Fibroblast of lung (primary cell): Measurements from ENCODE around the gene RSPO1.
"Not testable (repeated sequence)": the region's sequence is repeated elsewhere in the genome, so short reads cannot be mapped to it uniquely, and the experiment has no call there.

Experiments
- EZH2 ChIP-seq: IDR thresholded peaks from 2 replicates; pipeline ENCODE4 v1.5.1; 2012; ENCODE audit warnings: low read length, control low read depth, mild to moderate bottlenecking; ENCODE audit errors: missing control alignments
- TF ChIP-seq, protein P1 (sequence below), 2 donors: IDR thresholded peaks in 1 of 2; conservative IDR thresholded peaks in 1 of 2; 1 replicate in 1 of 2; 2 replicates in 1 of 2; pipeline ENCODE4 v1.5.1; 2011 to 2012; ENCODE audit warnings: low read length in 2 of 2, control low read depth in 1 of 2, inconsistent platforms in 1 of 2, low read depth in 1 of 2, mild to moderate bottlenecking in 1 of 2

DNA sequence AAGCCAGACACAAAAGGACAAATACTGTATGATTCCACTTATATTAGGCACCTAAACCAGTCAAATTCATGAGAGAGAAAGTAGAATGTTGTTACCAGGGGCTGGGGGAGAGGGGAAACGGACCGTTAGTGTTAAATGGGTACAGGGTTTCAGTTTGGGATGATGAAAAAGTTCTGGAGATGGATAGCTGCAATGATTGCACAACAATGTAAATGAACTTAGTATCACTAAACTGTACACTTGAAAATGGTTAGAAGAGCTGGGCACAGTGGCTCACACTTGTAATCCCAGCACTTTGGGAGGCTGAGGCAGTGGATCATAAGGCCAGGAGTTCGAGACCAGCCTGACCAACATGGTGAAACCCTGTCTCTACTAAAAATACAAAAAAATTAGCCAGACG is 50.1 kb downstream of the RSPO1 start:
- TF ChIP-seq, protein P1, sequence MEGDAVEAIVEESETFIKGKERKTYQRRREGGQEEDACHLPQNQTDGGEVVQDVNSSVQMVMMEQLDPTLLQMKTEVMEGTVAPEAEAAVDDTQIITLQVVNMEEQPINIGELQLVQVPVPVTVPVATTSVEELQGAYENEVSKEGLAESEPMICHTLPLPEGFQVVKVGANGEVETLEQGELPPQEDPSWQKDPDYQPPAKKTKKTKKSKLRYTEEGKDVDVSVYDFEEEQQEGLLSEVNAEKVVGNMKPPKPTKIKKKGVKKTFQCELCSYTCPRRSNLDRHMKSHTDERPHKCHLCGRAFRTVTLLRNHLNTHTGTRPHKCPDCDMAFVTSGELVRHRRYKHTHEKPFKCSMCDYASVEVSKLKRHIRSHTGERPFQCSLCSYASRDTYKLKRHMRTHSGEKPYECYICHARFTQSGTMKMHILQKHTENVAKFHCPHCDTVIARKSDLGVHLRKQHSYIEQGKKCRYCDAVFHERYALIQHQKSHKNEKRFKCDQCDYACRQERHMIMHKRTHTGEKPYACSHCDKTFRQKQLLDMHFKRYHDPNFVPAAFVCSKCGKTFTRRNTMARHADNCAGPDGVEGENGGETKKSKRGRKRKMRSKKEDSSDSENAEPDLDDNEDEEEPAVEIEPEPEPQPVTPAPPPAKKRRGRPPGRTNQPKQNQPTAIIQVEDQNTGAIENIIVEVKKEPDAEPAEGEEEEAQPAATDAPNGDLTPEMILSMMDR (conservative IDR thresholded peaks at IDR 0.05 in 1 of 2, IDR thresholded peaks at IDR 0.05 in 1 of 2; ENCODE audit: low read depth in 1 of 2, low read length in 2 of 2), result not testable (repeated sequence)
- not testable (repeated sequence) for TF ChIP-seq EZH2
